ENCODE results near the gene TTN.

Gene TTN

DNA sequence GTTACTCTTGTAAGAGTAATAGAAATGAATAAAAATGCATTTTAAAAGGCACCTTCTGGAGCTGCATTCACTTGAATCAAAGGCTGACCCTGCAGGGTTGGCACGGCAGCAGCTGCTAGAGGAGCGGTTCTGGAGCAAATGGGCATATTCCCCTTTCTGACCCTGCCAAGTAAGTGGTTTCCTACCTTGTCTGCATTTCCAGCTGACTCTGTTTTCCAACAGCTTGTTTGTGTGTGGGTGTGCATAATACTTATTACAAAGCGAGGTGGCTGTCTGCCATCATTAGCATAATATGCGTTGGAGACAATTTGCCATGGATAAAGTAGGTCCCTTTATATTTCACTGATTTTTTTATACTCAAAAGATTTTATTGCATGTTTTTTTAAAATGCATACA, 21.3 kb upstream of the TTN start:
- DNase-seq (ENCODE audit: extremely low read depth, low read depth), result no peak
- TF ChIP-seq, protein P1, sequence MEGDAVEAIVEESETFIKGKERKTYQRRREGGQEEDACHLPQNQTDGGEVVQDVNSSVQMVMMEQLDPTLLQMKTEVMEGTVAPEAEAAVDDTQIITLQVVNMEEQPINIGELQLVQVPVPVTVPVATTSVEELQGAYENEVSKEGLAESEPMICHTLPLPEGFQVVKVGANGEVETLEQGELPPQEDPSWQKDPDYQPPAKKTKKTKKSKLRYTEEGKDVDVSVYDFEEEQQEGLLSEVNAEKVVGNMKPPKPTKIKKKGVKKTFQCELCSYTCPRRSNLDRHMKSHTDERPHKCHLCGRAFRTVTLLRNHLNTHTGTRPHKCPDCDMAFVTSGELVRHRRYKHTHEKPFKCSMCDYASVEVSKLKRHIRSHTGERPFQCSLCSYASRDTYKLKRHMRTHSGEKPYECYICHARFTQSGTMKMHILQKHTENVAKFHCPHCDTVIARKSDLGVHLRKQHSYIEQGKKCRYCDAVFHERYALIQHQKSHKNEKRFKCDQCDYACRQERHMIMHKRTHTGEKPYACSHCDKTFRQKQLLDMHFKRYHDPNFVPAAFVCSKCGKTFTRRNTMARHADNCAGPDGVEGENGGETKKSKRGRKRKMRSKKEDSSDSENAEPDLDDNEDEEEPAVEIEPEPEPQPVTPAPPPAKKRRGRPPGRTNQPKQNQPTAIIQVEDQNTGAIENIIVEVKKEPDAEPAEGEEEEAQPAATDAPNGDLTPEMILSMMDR (IDR thresholded peaks at IDR 0.05; ENCODE audit: low read depth, low read length), result no peak

DNA sequence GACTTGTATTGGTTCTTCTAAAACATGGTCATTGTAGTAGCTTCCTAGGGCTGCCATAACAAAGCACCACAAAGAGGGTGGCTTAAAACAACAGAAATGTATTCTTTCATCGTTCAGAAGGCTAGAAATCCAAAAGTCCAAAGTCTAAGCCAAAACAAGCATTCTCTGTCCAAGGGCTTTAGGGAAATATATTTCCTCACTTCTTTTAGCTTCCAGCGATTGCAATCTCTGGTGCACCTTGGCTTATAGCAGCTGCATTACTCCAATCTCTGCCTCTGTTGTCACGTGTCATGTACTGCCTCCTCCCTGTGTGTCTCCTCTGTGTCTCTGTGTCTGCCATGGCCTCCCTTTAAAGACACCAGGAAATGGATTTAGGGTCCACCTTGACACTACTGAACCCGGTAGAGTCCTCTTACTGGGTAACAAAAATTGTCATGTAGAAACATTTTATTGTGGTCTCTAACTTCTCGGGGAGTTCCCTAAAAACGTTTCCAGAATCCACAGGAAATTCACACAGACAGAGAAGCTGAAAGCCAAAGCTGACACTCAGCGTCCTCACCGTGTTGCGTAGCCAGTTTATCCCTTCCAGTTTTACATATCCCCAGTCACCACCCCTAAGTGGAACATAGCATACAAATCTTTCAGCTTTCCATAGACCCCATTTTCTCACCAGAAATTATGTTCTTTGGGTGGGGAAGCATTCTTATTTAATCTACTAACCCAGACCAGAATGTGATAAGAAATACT, 20.7 kb upstream of the TTN start:
- no peak for DNase-seq (ENCODE audit: extremely low read depth, low read depth)
- TF ChIP-seq, protein P1 (IDR thresholded peaks at IDR 0.05; ENCODE audit: low read depth, low read length), result no peak

DNA sequence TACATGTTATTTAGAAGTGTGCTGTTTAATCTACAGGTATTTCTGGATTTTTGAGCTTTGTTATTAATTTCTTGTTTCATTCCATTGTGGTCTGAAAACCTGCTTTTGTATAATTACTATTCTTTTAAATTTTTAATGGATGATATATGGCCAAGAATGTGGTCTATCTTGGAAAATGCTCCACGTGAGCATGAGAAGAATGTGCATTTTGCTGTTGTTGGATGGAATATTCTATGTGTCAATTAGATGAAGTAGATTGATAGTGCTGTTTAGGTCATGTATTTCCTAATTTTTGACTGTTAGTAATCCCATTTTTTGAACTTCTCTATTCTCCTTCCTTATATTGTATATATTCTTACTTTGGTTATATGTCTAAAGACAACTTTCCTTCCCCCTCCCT, 19.9 kb upstream of the TTN start:
- DNase-seq (ENCODE audit: extremely low read depth, low read depth), result no peak
- TF ChIP-seq, protein P1 (IDR thresholded peaks at IDR 0.05; ENCODE audit: low read depth, low read length), result no peak

DNA sequence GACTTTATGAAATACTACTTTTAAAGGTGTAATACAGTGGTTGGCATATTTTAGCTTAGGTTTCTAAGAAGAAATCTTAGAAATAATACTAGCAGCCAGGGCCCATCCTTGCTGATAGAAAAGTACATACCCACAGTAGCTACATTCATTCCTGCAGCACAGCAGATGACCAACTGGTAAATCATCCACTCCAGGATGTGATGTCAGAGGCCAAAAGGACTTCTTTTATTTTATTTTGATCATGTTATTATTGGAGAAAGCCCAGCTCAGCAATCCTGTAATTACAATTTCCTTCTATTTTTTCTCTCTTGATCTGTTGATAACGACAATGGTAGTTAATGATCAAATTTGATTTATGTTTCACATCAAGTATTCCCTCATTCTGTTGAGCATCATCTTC, 18.0 kb upstream of the TTN start:
- no peak for DNase-seq (ENCODE audit: extremely low read depth, low read depth)
- TF ChIP-seq, protein P1 (IDR thresholded peaks at IDR 0.05; ENCODE audit: low read depth, low read length), result no peak

DNA sequence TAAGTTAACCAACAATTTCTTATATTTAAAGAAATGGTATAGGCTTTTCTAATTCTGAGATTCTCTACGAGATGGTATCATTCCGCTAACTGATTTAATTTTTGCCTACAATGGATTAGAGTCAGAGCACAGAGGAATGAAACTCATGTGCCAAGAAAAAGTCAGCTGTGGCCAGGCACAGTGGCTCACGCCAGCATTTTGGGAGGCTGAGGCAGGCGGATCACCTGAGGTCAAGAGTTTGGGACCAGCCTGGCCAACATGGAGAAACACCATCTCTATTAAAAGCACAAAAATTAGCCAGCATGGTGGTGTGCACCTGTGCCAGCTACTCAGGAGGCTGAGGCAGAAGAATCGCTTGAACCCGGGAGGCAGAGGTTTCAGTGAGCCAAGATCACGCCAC, 17.0 kb upstream of the TTN start:
- TF ChIP-seq, protein P1 (IDR thresholded peaks at IDR 0.05; ENCODE audit: low read depth, low read length), result no peak
- no peak for DNase-seq (ENCODE audit: extremely low read depth, low read depth)

DNA sequence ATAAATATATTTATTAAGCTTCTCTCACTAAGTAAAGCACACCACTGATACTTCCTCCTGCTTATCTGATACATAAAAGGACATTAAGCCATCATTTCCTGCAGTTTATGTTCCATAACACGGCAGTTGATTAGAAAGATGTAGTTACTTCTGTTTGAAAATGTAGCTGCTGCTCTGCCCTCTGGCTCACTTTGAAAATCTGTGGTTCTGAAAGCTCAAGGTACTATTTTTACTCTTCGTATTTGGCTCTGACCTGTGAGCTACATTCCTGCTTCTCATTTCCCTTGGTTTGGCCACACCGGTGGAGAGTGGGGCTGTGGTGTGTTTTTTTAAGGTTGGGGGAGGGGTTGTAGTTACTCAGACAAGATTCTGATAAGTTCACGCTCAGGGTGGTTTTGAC, 12.8 kb upstream of the TTN start:
- TF ChIP-seq, protein P1 (IDR thresholded peaks at IDR 0.05; ENCODE audit: low read depth, low read length), result no peak
- no peak for DNase-seq (ENCODE audit: extremely low read depth, low read depth)

DNA sequence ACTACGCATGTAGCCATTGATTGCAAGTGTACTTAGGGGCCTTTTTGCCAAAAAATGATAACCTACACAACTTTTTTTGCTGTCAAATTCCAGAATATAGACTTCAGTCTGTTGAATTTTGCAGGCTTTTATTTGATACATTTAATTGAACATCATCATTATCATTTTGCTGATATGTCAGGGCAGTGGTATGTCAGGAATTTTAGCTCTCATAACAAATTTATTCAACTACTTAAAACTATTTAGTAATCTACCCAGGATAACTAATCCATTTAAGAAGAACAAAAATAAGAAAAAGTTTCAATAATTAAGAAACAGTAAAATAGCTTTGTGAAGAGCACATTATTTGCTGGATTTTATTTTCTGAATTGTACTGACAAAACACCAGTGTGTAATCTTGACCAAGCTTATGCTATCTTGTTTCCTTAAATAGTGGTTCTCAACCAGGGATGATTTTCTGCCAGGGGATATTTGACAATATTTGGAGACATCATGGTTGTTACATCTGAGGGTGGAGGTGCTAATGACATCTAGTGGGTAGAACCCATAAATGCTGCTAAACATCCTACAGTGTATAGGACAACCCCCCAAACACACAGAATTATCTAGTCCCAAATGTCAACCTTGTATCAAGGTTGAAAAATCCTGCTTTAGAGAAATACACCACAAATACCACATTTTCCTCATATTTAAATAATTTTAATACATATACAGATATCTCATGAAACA, 12.1 kb upstream of the TTN start:
- DNase-seq (ENCODE audit: extremely low read depth, low read depth), result no peak
- TF ChIP-seq, protein P1 (IDR thresholded peaks at IDR 0.05; ENCODE audit: low read depth, low read length), result no peak

All from AG09319 (cell line).